HG03354 (cell line): ENCODE data around the gene GTF3C5.
"Not testable (repeated sequence)": the region's sequence is repeated elsewhere in the genome, so short reads cannot be mapped to it uniquely, and the experiment has no call there.

Experiments
- ATAC-seq: cut with Tn5 transposase; IDR thresholded peaks from one replicate; pipeline ENCODE4 v1.9.1; 2021; ENCODE audit warnings: mild to moderate bottlenecking; ENCODE audit not compliant: unreplicated experiment, poor library complexity, severe bottlenecking

Gene GTF3C5

GRCh38 chr9:133030317-133031129 is at the start of gene GTF3C5:
TSS of gene GTF3C5 (plus strand) at chr9:133030997. CDS start at chr9:133031012, 15 bp downstream.
- peak; percentile 96 for ATAC-seq

GRCh38 chr9:132982458-132982857 is 48.3 kb upstream of the GTF3C5 start:
- ATAC-seq = peak; percentile 67

- no peak for ATAC-seq
Observed at GRCh38 chr9:132983491-132984201, 47.2 kb upstream of the GTF3C5 start.

GRCh38 chr9:132984202-132985070 is 46.4 kb upstream of the GTF3C5 start:
- ATAC-seq = no peak

- no peak for ATAC-seq
Observed at GRCh38 chr9:132985071-132985350, 45.8 kb upstream of the GTF3C5 start.

- no peak for ATAC-seq
Observed at GRCh38 chr9:132985489-132985888, 45.3 kb upstream of the GTF3C5 start.

GRCh38 chr9:132986114-132986513 is 44.7 kb upstream of the GTF3C5 start:
- ATAC-seq = no peak

GRCh38 chr9:132986640-132987620 is 43.9 kb upstream of the GTF3C5 start:
- no peak for ATAC-seq

- no peak for ATAC-seq
Observed at GRCh38 chr9:132988244-132989013, 42.4 kb upstream of the GTF3C5 start.

GRCh38 chr9:132989014-132989310 is 41.8 kb upstream of the GTF3C5 start:
- ATAC-seq = no peak

GRCh38 chr9:132989414-132989996 is 41.3 kb upstream of the GTF3C5 start:
- no peak for ATAC-seq

- not testable (repeated sequence) for ATAC-seq
Observed at GRCh38 chr9:132989998-132990557, 40.7 kb upstream of the GTF3C5 start.

- no peak for ATAC-seq
Observed at GRCh38 chr9:132990781-132991180, 40.0 kb upstream of the GTF3C5 start.

- no peak for ATAC-seq
Observed at GRCh38 chr9:132991351-132992300, 39.2 kb upstream of the GTF3C5 start.

- ATAC-seq = no peak
Observed at GRCh38 chr9:132993511-132993939, 37.3 kb upstream of the GTF3C5 start.

- ATAC-seq = no peak
Observed at GRCh38 chr9:132994410-132995120, 36.2 kb upstream of the GTF3C5 start.

- ATAC-seq = no peak
Observed at GRCh38 chr9:132995121-132995420, 35.7 kb upstream of the GTF3C5 start.
